ENCODE results near the gene BAX. TPM values are rescaled to one million over a fixed set of nuclear protein-coding genes. Genes with fewer than 3 reads are reported as not detected.

BAX gene
- total RNA-seq, 1 donor from 2014 or later = 101 TPM

DNA sequence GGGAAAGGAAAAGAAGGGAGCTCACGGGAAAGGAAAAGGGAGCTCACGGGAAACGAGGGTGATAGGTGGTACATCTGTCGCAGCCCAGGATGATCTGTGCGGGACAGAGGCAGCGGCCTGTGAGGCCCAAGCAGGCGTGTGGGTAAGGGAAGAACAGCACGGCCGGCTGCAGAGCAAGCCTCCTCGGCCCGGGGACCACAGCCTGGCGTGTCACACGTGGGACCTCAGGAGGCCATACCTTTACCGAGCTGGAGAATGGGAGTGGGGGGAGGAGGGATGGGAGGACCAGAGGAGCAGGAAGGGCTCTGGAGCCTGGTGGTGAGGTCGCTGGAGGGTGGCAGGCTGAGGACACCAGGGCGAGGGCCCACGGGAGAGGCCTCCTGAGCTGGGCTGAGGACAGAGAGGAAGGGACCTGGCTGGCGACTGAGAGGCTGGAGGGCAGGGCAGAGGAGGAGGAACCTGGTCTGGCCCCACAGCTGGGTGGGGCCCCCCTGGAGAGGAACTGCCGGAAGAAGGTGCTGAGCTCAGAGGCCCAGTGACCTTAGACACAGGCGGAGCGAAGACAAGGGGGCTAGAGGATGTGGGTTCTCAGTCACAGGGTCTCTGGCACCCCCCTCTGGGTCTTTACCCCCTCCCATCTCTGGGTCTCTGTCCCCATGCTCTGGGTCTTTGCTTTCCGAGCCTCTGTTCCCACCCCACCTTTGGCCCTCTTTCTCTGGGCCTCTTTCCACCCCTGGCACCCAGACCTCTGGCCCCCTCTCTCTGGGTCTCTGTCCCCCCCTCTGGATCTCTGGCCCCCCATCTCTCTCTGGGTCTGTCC lies 7.6 kb downstream of the BAX start:
- peak in 1 of 2 donors; percentile 41 for DNase-seq (ENCODE audit: low read depth in 2 of 2)

DNA sequence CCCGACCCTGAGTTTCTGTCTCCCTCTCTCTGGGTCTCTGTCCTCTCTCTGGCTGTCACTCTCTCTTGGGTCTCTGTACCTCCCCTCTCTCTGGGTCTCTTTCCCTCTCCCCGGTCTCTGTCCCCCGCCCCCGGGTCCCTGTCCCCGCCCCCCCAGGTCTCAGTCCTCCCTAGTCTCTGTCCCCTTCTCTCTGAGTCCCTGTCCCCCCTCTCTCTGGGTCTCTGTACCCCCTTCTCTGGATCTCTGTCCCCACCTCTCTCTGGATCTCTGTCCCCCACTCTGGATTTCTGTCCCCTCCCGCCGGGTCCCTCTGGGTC lies 8.1 kb downstream of the BAX start:
- DNase-seq (ENCODE audit: low read depth in 2 of 2) = no peak

DNA sequence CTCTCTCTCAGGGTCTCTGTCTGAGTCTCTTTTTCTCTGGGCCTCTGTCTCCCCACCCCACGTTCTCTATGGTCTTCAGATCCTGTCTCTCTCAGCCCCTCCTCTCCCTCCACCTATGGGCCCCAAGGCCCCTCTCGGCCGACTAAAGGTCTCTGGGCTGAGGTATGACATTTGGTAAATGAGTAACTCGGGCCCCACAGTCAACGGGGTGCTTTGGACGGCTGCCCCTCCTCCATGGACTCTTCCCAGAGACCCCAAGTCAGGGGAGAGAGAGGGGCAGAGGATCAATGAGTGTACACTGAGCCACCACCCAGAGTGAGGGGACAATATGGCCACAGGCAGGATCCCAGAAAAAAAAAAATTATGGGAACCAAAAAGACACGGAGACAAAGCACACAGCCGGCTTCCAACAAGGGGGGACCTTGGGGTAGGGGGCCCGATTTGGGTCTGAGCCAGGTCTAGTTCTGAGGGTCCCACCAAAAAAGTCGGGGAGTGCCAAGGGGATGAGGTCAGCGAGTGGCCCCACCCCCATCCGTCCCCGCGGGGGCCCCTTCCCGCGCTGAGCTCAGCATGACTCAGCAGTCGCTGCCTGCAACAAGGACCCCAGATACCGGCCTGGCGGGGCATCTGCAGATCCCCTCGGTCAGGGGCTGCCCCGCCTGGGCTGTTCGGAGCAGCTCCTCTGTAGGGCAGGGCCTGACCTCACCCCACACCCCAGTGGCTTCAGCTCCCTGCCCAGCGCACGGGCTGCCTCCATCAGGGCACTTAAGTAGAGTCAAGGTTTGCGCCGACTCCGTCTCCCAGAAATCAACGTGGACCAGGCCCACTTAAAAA lies 8.9 kb downstream of the BAX start:
- DNase-seq (ENCODE audit: low read depth in 2 of 2) = peak; percentile 67 to 73

DNA sequence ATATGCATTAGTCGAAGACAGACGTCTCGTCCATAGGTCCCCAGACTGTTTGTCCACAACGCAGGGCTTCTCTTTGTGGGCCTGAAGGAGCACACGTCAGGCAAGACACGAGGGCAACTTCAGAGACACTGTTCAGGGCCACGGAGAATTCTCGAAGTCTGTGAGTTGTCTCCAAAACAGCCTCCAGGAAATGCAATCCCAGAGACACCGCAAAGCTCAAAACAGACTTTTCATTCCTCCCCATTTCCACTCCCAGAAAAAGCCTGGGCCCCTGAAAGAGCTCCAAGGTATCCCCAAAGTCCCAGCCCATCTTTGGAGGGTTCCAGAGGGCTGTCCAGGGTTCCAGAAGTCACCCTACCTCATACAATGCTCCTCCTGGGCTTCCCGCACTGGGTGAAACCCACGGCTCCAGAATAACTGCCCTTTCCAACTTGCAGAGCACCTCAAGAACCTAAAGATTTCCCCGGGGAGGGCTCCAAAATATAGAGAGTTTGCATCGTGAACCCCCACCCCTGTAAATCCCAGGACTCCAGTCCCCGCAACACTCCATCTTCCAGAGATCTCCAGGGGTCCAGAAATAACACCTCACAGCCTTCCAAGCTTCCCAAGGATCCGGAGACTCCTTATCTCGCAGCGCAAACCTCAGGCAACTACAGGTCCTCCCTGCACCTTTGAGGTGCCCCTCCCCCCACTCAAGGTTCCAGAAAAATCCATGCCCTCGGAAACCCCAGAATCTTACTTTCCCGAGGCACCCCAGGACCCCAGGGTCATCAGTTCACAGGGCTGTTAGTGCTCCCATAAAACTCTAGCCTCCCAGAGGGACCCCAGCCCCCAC lies 9.7 kb downstream of the BAX start:
- DNase-seq (ENCODE audit: low read depth in 2 of 2) = peak in 1 of 2 donors; percentile 50

DNA sequence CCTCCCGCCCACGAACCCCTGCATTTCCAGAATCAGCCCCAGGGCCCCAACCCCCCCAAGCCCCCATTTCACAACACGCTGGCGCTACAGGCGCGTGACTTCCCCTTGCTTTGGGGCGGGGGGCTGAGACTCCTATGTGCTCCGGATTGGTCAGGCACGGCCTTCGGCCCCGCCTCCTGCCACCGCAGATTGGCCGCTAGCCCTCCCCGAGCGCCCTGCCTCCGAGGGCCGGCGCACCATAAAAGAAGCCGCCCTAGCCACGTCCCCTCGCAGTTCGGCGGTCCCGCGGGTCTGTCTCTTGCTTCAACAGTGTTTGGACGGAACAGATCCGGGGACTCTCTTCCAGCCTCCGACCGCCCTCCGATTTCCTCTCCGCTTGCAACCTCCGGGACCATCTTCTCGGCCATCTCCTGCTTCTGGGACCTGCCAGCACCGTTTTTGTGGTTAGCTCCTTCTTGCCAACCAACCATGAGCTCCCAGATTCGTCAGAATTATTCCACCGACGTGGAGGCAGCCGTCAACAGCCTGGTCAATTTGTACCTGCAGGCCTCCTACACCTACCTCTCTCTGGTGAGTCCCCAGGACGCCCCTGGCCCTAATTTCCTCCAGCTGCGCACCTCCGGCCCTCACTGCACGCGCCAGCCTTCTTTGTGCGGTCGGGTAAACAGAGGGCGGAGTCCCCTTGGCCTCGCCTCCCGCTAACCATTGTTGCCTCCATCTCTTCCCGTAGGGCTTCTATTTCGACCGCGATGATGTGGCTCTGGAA lies 10.5 kb downstream of the BAX start, which contains the start of gene FTL:
FTL (plus strand) TSS at position 270 of the 766 bp plus-strand sequence; CDS start at position 469, 199 bp downstream.
- peak; percentile 96 to 99 for DNase-seq (ENCODE audit: low read depth in 2 of 2)

DNA sequence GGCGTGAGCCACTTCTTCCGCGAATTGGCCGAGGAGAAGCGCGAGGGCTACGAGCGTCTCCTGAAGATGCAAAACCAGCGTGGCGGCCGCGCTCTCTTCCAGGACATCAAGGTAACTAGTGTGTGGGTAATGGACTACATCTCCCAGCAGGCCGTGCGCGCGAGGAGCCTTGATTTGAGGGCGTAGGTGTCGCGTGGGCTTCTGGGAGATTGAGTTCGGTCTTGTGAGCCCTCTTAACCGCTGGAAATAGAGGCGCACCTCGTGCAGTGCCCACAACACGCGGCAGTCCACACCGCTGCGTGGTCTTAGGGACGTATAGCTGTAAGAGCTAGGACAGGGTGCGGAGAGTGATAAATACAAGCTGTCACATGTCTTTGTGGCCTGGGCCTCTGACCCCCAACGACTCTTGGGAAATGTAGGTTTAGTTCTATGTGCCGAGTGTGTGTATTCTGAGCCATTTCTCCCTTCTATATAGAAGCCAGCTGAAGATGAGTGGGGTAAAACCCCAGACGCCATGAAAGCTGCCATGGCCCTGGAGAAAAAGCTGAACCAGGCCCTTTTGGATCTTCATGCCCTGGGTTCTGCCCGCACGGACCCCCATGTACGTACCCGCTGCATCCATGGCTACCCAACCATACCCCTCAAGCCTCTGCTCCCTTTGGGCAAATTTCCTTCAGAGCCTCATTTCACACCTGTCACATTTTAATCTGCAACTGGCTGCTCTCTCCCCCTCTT lies 11.3 kb downstream of the BAX start:
- peak; percentile 86 to 89 for DNase-seq (ENCODE audit: low read depth in 2 of 2)

DNA sequence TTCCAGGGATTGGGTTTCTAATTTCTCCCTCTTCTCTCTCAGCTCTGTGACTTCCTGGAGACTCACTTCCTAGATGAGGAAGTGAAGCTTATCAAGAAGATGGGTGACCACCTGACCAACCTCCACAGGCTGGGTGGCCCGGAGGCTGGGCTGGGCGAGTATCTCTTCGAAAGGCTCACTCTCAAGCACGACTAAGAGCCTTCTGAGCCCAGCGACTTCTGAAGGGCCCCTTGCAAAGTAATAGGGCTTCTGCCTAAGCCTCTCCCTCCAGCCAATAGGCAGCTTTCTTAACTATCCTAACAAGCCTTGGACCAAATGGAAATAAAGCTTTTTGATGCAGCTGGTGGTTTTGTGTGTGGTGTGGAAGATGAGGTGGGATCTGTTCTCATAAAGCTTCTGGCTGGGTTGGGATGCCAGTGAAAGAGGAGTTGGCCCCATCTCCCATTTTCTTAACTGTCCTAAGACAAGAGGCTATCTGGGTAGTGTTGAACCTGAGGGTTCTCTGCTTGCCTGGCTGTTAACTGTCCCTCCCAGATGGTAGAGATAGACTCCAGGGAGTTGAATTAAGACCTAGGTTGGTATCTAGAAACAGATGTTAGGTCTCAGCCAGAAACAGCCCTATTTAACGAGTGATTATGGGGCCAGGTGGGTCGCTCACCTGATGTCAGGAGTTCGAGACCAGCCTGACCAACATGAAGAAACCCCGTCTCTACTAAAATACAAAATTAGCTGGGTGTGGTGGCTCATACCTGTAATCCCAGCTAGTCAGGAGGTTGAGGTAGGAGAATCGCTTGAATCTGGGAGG lies 12.1 kb downstream of the BAX start:
- DNase-seq (ENCODE audit: low read depth in 2 of 2) = no peak

DNA sequence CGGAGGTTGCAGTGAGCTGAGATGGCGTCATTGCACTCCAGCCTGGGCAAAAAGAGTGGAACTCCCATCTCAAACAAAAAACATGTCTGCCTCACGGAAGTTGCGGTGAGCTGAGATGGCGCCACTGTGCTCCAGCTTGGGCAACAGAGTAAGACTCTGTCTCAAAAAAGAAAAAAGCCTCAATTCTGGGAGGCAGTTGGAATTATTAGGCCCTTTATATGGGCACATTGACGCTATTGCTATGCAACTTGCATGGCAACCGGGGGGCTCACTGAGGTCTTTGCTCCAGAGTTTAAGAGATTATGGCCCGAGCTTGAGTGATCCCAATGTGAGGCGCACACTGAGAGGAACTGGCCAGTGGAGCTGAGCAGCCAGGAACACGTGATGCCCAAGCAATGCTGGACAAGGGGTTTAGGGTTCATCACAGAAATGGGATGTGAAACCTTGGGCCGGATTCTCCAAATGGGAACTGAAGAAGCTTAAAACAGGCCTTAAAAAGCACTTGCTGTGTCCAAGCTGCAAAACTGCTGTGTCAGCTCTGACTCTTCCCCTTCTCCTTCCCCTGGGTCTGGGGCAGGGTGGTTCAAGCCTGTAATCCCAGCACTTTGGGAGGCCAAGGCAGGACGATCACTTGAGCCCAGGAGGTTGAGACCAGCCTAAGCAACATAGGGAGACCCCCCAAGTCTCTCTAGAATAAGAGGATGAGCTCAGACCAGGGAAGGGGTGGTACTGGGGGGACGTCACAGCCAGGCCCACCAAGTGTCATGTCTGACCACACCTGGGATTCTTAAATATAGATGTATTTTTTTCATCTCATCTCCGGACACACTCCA lies 12.9 kb downstream of the BAX start:
- DNase-seq (ENCODE audit: low read depth in 2 of 2) = peak in 1 of 2 donors; percentile 38

DNA sequence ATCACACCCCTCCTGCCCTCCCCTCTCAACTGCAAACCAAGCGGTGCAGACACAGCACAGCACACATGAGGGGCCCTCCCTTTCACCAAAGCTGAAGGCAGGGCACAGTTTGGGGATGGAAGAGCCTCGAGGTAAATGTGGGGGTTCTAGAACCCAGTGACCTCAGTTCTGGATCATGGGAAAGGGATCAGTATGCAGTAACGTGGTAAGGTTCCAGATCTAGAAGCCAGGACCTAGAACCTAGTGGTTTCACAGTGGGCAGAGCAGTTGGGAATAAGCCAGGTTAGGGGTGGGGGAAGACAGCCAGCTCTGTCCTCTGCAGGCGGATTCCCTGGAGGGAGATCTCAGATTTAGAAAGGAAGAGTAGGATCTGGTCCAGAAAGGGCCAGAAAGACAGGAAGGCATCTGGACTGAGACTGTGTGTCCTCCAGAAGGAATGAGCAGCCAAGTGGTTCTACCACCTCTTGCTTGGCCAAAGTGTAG lies 13.5 kb downstream of the BAX start:
- DNase-seq (ENCODE audit: low read depth in 2 of 2) = no peak

DNA sequence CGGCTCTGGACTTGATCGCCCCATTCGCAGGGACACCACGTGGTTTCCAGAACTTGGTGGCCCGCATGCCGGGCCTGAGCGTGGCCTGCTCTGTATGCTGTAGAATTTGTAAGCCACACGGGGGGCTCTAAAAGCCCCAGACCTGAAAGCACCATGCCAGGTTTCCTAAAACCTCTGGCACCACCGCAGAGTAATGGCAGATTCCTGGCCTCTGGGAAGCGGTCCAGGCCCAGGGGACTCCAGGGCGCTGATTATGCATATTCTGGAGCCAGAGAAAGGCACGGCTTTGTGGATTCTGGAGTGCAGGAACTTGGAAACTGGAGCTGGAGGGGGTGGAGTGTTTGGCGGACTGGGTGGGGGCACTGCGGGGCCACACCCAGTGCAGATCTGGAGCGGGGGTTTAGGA lies 14.1 kb downstream of the BAX start:
- no peak for DNase-seq (ENCODE audit: low read depth in 2 of 2)

DNA sequence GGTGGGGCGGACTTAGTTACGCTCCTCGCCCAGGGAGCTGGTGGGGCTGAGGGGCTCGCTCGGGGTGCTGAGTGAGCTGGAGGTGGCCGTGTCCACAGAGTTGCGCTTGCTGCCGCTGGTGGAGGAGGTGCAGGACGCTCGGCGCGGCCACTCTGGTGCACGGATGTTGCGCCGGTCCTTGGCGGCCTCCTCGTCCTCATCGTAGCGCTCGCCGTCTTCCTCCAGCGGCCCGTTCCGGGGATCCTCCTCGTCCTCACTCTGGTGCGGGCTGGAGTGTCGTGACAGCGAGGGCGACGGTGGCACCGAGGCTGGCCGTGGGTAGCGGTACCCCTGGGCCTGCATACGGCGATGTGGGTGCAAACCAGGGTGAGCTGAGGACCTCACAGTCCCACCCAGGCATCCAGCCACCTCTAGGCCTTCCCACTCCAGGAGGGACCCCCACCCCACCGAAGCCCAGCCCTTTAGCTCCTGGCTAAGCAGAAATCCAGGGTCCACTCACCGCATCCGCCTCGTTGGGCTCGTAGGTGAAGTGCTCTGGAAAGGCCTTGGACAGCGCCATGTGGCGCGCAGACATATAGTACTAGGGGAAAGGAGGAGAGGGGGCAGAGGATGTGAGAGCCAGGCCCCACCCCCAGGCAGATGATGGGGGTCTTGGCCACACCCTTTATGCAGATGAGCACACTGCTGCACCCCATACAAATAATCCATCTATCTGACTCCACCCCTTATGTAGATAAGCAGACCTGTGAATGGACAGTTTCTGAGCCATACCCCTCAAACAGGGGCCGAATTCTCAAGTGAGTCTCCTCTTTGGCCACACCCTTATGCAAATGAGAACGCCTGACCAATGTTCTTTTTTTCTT lies 14.8 kb downstream of the BAX start:
- peak in 1 of 2 donors; percentile 43 for DNase-seq (ENCODE audit: low read depth in 2 of 2)

DNA sequence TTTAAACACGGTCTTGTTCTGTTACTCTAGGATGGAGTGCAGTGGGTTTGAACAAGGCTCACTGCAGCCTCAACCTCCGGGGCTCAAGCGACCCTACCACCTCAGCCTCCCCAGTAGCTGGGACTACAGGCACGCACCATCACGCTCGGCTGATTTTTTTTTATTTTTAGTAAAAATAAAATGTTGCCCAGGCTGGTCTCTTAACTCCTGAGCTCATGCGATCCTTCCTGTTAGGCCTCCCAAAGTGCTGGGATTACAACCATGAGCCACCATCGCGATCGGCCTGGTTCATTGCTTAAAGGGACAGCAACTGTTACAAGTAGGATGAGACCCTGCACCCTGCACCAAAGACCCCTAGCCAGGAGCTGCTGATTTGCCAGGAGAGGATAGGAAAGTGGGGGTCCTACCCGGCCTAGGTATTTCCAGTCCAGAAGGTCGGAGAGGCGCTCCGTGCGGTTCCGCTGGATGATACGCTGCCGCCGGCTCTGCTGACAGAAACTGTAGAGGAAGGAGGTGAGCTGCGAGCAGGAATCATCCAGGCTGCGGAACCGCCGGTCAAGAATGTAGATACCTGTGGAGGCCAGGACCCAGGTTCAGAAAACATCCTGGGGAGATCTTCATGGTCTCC lies 15.6 kb downstream of the BAX start:
- no peak for DNase-seq (ENCODE audit: low read depth in 2 of 2)

DNA sequence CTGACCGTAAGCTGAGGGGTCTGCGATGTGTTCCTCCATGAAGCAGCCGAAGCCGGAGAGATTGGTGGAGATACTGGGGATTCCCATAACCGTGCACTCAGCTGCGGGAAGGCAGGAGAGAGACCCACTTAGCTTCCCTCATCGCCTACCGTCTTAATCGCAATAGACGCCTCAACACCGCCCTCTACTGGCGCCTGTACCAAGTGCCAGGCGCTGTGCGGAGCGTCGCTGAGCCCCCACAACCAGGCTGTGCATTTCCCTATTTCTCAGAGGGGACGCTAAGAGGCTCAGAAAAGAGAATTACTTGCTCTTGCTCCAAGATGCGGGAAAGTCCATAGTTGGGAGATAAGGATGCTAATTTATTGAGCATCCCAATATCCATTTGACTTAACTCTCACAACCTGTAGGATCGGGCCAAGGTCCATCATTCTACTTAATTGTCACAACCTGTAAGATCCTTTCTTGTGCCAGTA lies 16.3 kb downstream of the BAX start:
- DNase-seq (ENCODE audit: low read depth in 2 of 2) = peak; percentile 83 to 84

DNA sequence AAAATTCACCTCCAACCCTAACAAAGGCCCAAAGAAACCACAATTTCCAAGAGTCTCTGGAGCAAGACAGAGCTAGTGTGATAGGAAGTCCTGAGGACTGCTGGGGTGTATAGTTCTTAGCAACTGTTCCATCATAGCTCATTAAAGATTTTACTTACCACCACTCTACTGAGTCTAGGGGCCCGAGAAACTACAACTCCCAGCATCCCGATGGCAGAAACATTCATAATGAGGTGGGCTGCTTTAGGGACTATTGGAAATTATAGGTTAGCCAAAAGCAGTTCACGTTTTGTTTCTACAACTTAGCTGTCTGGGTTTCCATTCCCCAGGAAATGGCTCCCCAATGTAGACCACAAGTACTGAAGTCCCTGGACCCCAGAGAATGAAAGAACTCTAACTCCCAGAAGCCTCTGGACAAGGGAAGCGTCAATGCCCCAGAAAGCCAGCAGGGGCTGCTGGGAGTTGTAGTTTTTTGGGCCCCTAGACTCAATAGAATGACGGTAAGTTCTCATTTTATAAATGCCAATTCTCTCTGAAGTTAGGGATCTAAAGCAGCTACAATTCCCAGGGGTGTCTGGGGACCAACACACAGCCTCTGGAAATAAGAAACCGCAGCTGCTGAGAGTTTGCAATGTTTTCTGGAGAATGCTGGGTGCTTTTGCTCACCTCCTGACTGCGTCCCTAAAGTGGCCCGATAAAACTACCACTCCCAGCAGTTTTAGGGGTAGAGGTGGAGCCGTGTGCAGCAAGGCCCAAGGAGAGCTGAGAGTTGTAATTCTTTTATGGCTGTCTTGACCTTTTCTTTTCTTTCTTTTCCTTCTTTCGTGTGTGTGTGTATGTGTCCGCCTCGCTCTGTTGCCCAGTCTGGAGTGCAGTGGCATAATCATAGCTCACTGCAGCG lies 21.5 kb downstream of the BAX start:
- peak in 1 of 2 donors; percentile 62 for DNase-seq (ENCODE audit: low read depth in 2 of 2)

DNA sequence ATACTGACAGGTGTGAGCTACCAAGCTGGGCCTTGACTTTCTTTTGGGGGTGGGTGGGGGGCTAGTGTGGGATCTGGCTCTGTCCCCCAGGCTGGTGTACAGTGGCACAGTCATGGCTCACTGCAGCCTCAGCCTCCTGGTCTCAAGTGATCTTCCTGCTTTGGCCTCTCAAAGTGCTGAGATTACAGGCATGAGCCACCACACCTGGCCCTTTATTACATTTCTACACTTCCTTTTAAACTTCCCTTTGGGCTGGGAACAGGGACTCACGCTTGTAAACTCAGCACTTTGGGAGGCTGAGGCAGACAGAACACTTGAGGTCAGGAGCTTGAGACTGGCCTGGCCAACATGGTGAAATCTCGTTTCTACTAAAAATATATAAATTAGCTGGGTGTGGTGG lies 22.4 kb downstream of the BAX start:
- no peak for DNase-seq (ENCODE audit: low read depth in 2 of 2)

DNA sequence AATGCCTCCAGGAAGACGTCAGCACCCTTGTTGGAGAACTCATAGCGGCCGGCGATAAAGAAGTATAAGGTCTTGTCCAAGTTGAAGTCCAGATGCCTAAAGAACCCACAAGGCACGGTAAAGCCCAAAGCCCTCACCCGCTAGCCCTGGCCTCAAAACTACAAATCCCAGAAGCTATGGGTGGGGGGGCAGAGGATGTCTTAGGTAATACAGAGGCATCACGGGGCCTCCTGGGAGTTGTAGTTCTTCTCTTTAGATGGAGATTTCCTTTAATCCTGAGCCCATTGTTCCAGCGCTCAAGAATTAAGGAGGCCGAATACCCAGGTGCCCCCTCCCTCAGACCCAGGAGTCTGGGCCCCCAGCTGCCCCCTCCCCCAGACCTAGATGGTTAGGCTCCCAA lies 27.6 kb downstream of the BAX start:
- no peak for DNase-seq (ENCODE audit: low read depth in 2 of 2)

Data from lung microvascular endothelial cell (primary cell).